Measurements from ENCODE around the gene STK4.

The STK4 gene

GRCh38 chr20:44943828-44944227 lies 22.5 kb upstream of the STK4 start:
- H3K4me3 ChIP-seq (ENCODE audit: low read depth, low read length) = no peak overlapping the region
- TF ChIP-seq MAX (IDR thresholded peaks at IDR 0.05; ENCODE audit: low read depth, low read length) = no peak
- no peak for TF ChIP-seq MYC (IDR thresholded peaks at IDR 0.05; ENCODE audit: low read depth, low read length)
- TF ChIP-seq CTCF (IDR thresholded peaks at IDR 0.05; ENCODE audit: low read depth, low read length) = no peak
- no peak for TF ChIP-seq POLR2A (IDR thresholded peaks at IDR 0.05; ENCODE audit: extremely low read depth, insufficient read length)
- no peak for DNase-seq (ENCODE audit: low read depth)

DNA sequence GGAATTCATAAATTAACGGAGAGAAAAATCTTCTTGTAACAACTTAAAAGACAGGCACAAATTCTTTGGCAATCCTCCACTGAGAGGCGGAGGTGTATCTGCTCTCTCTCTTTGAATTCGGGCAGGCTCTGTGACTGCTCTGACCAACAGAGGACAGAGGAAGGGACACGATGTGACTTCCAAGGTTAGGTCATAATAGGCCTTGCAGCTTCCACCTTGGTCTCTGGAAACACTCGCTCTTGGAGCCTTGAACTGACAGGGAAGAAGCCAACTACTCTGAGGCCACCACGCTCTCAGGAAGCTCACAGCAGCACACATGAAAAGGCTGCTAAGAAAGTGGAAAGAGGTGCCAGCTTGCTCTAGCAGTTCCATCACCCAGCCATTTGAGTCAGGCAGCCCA lies 21.1 kb upstream of the STK4 start:
- no peak for TF ChIP-seq MYC (IDR thresholded peaks at IDR 0.05; ENCODE audit: low read depth, low read length)
- no peak for TF ChIP-seq CTCF (IDR thresholded peaks at IDR 0.05; ENCODE audit: low read depth, low read length)
- TF ChIP-seq POLR2A (IDR thresholded peaks at IDR 0.05; ENCODE audit: extremely low read depth, insufficient read length) = no peak
- TF ChIP-seq MAX (IDR thresholded peaks at IDR 0.05; ENCODE audit: low read depth, low read length) = no peak
- DNase-seq (ENCODE audit: low read depth) = no peak
- H3K4me3 ChIP-seq (ENCODE audit: low read depth, low read length) = no peak overlapping the region

DNA sequence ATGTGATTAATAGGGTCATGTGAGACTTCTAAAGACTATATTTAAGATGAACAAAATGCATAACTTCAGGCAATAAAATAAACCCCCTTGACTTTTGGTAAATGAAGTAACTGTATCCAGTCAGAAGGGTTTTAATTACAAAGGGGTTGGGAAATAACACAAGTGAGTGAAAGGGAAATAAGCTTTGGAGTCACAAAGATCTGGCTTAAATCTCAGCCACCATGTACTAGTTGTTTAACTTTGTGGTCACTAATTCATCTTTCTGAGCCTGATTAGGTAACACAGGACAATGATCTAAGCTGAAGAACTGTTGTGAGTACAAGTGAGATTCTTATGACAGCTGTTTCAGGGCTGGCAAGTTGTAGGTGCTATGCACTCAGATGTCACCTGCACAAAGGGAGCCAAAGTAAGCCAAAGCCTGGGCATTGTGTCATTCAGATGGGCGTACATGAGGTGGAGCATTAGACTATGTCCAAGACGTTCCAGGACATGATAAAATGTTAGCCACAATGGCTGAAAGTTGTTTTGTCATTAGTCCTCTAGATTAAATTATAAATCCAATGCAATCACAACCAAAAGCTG lies 19.9 kb upstream of the STK4 start:
- H3K4me3 ChIP-seq (ENCODE audit: low read depth, low read length) = no peak overlapping the region
- TF ChIP-seq MAX (IDR thresholded peaks at IDR 0.05; ENCODE audit: low read depth, low read length) (no peak), CTCF (IDR thresholded peaks at IDR 0.05; ENCODE audit: low read depth, low read length) (no peak), MYC (IDR thresholded peaks at IDR 0.05; ENCODE audit: low read depth, low read length) (no peak), POLR2A (IDR thresholded peaks at IDR 0.05; ENCODE audit: extremely low read depth, insufficient read length) (no peak)
- DNase-seq (ENCODE audit: low read depth) = no peak

DNA sequence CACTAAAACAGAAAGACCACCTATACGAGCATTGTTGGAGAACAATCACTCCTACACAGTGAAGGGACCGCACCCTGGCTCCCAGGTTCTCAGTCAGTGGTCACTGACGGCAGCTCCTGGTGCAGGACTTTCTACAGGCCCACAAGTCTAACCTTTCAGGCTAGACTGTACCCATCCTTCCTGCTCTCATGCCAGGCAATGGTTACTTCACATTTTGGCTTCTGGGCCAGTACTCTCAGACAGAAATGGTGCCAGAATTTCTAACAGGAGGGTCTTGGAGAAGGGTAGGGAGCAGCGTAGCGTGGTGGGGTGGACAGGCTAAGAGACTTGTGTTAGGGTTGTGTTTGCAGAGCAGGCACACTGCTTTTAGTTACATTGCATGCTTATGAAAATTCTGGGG lies 18.2 kb upstream of the STK4 start:
- no peak for TF ChIP-seq CTCF (IDR thresholded peaks at IDR 0.05; ENCODE audit: low read depth, low read length)
- TF ChIP-seq MAX (IDR thresholded peaks at IDR 0.05; ENCODE audit: low read depth, low read length) = no peak
- TF ChIP-seq POLR2A (IDR thresholded peaks at IDR 0.05; ENCODE audit: extremely low read depth, insufficient read length) = no peak
- no peak for TF ChIP-seq MYC (IDR thresholded peaks at IDR 0.05; ENCODE audit: low read depth, low read length)
- H3K4me3 ChIP-seq (ENCODE audit: low read depth, low read length) = no peak overlapping the region
- no peak for DNase-seq (ENCODE audit: low read depth)

- DNase-seq (ENCODE audit: low read depth) = no peak
- no peak overlapping the region for H3K4me3 ChIP-seq (ENCODE audit: low read depth, low read length)
- no peak for TF ChIP-seq CTCF (IDR thresholded peaks at IDR 0.05; ENCODE audit: low read depth, low read length)
- no peak for TF ChIP-seq MAX (IDR thresholded peaks at IDR 0.05; ENCODE audit: low read depth, low read length)
- TF ChIP-seq POLR2A (IDR thresholded peaks at IDR 0.05; ENCODE audit: extremely low read depth, insufficient read length) = no peak
- no peak for TF ChIP-seq MYC (IDR thresholded peaks at IDR 0.05; ENCODE audit: low read depth, low read length)
These were observed 17.8 kb upstream of the STK4 start for GRCh38 chr20:44948513-44948912.

All from NB4 (cell line).